ENCODE measurements around the gene HSD17B7. TPM values are rescaled to one million over a fixed set of nuclear protein-coding genes. Genes with fewer than 3 reads are reported as not detected.

The HSD17B7 gene
- total and polyA plus RNA-seq, 2 of the 8 experiments (the other 6 are each of a cell fraction or from before 2014, with no cell fraction given) = 31.0 to 37.8 TPM

DNA sequence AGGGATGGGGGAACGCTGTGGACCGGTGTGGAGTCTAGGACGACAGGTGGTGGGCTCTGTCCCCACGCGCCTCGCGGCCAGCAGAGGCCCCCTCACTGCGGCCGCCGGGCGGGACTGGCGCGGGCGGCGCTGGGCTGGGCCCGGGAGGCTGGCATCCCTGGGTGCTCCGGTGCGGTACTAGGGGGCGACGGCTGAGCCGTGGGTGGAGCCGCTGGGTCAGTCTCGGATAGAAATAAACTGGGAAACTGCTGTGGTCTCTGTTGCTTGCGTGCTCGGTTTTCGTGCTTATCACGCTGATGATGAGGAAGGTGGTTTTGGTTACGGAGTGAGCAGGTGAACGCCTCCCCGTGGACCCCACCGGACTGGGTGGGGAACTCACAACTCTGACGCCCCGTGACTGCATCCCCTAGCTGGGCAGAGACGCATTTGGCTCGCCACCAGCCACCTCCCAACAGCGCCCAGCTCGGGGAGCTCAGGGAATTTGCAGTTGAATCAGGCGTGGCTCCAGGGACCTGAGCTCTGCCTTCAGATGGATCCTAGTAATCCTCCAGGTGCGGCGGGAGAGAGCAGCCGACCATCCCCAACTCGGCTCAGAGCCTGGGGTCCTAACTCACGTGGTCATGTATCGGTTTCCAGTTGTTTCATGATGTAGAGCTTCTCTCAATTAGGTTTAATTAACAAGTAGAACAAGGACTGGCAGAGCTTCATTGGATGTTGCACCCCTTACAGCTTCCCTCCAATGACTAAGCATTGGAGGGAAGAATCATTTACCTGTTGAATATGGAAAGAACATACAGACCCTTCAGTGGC lies 32.1 kb downstream of the HSD17B7 start (continued):
- TF ChIP-seq RAD21 (IDR thresholded peaks at IDR 0.05 in 1 of 2, conservative IDR thresholded peaks at IDR 0.05 in 1 of 2; ENCODE audit: low read depth in 2 of 2, low read length in 2 of 2) (peak in 1 of 2 experiments; percentile 35; a peak in 2 of 4 replicates), ZNF274 (IDR thresholded peaks at IDR 0.05; ENCODE audit: borderline replicate concordance, extremely low read depth, low read length) (no peak), POLR2A (IDR thresholded peaks at IDR 0.05; ENCODE audit: control extremely low read depth in 1 of 2, low read depth in 2 of 2, low read length in 2 of 2) (peak in 1 of 2 experiments; percentile 78; a peak in 2 of 3 replicates), MAFK (IDR thresholded peaks at IDR 0.05; ENCODE audit: low read depth, low read length) (no peak), CEBPB (IDR thresholded peaks at IDR 0.05; ENCODE audit: low read depth, low read length) (no peak), RNF2 (IDR thresholded peaks at IDR 0.05; ENCODE audit: borderline replicate concordance, low read depth, low read length, missing control alignments, poor library complexity, severe bottlenecking) (no peak), GTF2F1 (IDR thresholded peaks at IDR 0.05; ENCODE audit: borderline replicate concordance, low read depth, low read length) (no peak), KDM4A (IDR thresholded peaks at IDR 0.05; ENCODE audit: low read depth, low read length, severe bottlenecking) (peak; percentile 96), POU5F1 (IDR thresholded peaks at IDR 0.05; ENCODE audit: low read depth, low read length) (no peak), BCL11A (IDR thresholded peaks at IDR 0.05; ENCODE audit: low read depth in 2 of 2, low read length in 2 of 2) (no peak), SRF (IDR thresholded peaks at IDR 0.05; ENCODE audit: low read depth, low read length) (no peak), TBP (IDR thresholded peaks at IDR 0.05; ENCODE audit: low read depth, low read length) (peak; percentile 60), SUZ12 (IDR thresholded peaks at IDR 0.05; ENCODE audit: low read length) (0 out of 2 replicates have a peak, but pooled peaks have one; percentile 33), CHD2 (IDR thresholded peaks at IDR 0.05; ENCODE audit: low read length) (0 out of 2 replicates have a peak, but pooled peaks have one; percentile 33), HDAC6 (IDR thresholded peaks at IDR 0.05; ENCODE audit: low read depth, low read length) (no peak)
- TF ChIP-seq, protein P1, sequence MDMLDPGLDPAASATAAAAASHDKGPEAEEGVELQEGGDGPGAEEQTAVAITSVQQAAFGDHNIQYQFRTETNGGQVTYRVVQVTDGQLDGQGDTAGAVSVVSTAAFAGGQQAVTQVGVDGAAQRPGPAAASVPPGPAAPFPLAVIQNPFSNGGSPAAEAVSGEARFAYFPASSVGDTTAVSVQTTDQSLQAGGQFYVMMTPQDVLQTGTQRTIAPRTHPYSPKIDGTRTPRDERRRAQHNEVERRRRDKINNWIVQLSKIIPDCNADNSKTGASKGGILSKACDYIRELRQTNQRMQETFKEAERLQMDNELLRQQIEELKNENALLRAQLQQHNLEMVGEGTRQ (IDR thresholded peaks at IDR 0.05; ENCODE audit: low read length) = 0 out of 2 replicates have a peak, but pooled peaks have one; percentile 5
- TF ChIP-seq, protein P2, sequence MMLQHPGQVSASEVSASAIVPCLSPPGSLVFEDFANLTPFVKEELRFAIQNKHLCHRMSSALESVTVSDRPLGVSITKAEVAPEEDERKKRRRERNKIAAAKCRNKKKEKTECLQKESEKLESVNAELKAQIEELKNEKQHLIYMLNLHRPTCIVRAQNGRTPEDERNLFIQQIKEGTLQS (IDR thresholded peaks at IDR 0.05; ENCODE audit: insufficient read depth, low read depth, low read length) = no peak
- TF ChIP-seq, protein P3, sequence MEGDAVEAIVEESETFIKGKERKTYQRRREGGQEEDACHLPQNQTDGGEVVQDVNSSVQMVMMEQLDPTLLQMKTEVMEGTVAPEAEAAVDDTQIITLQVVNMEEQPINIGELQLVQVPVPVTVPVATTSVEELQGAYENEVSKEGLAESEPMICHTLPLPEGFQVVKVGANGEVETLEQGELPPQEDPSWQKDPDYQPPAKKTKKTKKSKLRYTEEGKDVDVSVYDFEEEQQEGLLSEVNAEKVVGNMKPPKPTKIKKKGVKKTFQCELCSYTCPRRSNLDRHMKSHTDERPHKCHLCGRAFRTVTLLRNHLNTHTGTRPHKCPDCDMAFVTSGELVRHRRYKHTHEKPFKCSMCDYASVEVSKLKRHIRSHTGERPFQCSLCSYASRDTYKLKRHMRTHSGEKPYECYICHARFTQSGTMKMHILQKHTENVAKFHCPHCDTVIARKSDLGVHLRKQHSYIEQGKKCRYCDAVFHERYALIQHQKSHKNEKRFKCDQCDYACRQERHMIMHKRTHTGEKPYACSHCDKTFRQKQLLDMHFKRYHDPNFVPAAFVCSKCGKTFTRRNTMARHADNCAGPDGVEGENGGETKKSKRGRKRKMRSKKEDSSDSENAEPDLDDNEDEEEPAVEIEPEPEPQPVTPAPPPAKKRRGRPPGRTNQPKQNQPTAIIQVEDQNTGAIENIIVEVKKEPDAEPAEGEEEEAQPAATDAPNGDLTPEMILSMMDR (IDR thresholded peaks at IDR 0.05; ENCODE audit: control extremely low read depth in 1 of 3, insufficient read depth in 1 of 3, low read depth in 1 of 3, low read length in 3 of 3) = peak; percentile 44 to 52 (median 44); a peak in 3 of 4 replicates
